Mesenchymal stem cell (in vitro differentiated cells and primary cell): Measurements from ENCODE around the gene KRTAP1-1.

Experiments
- DNase-seq: peaks from one replicate; pipeline ENCODE4 v3.0.0-alpha.2; 2013
- H2AFZ ChIP-seq: one replicate; pipeline ENCODE4 v1.6.1; 2013; ENCODE audit warnings: low read depth, mild to moderate bottlenecking, control low read depth, inconsistent platforms, low read length, moderate library complexity
- H2AK5ac ChIP-seq: 2 replicates; pipeline ENCODE4 v1.6.1; 2013; ENCODE audit warnings: low read length, moderate library complexity, mild to moderate bottlenecking, inconsistent platforms; ENCODE audit not compliant: severe bottlenecking
- H2BK120ac ChIP-seq: one replicate; pipeline ENCODE4 v1.6.1; 2013; ENCODE audit warnings: low read depth, mild to moderate bottlenecking, inconsistent platforms, low read length, moderate library complexity
- H2BK12ac ChIP-seq, 2 experiments: one replicate each; pipeline ENCODE4 v1.6.1; 2013; ENCODE audit warnings: inconsistent platforms in 2 of 2, low read length in 2 of 2, mild to moderate bottlenecking in 2 of 2, moderate library complexity in 2 of 2, control low read depth in 1 of 2
- H2BK15ac ChIP-seq: one replicate; pipeline ENCODE4 v1.6.1; 2013; ENCODE audit warnings: mild to moderate bottlenecking, low read depth, inconsistent platforms; ENCODE audit not compliant: poor library complexity, severe bottlenecking
- H2BK5ac ChIP-seq: 2 replicates; pipeline ENCODE4 v1.6.1; 2013; ENCODE audit warnings: low read depth, mild to moderate bottlenecking, low read length, control low read depth, inconsistent platforms; ENCODE audit not compliant: poor library complexity, severe bottlenecking
- H3K14ac ChIP-seq, 2 experiments: one replicate each; pipeline ENCODE4 v1.6.1; 2013; ENCODE audit warnings: inconsistent platforms in 2 of 2, low read length in 2 of 2, control low read depth in 1 of 2, mild to moderate bottlenecking in 1 of 2, moderate library complexity in 1 of 2
- H3K18ac ChIP-seq, 2 experiments: one replicate each; pipeline ENCODE4 v1.6.1; 2013; ENCODE audit warnings: inconsistent platforms in 2 of 2, low read length in 2 of 2, control low read depth in 1 of 2, low read depth in 1 of 2, mild to moderate bottlenecking in 1 of 2
- H3K23ac ChIP-seq, 2 experiments: one replicate each; pipeline ENCODE4 v1.6.1; 2013; ENCODE audit warnings: inconsistent platforms in 2 of 2, low read length in 2 of 2, mild to moderate bottlenecking in 2 of 2, moderate library complexity in 2 of 2, control low read depth in 1 of 2
- H3K27ac ChIP-seq: 2 replicates; pipeline ENCODE4 v1.5.1; 2013; ENCODE audit warnings: mild to moderate bottlenecking, moderate library complexity, low read length, control low read depth, inconsistent platforms; ENCODE audit not compliant: poor library complexity, severe bottlenecking
- H3K27me3 ChIP-seq, 2 experiments: 2 replicates each; pipeline versions ENCODE4 v1.6.1 to v1.7.0; 2013; ENCODE audit warnings: low read length in 2 of 2, mild to moderate bottlenecking in 2 of 2, moderate library complexity in 2 of 2, control low read depth in 1 of 2, inconsistent platforms in 1 of 2; ENCODE audit not compliant: control insufficient read depth in 1 of 2, insufficient read depth in 1 of 2
- H3K36me3 ChIP-seq, 2 experiments: 2 replicates each; pipeline versions ENCODE4 v1.6.1 to v1.7.0; 2013; ENCODE audit warnings: low read length in 2 of 2, control low read depth in 1 of 2, inconsistent platforms in 1 of 2, low read depth in 1 of 2, mild to moderate bottlenecking in 1 of 2; ENCODE audit not compliant: insufficient read depth in 2 of 2, control insufficient read depth in 1 of 2
- H3K4ac ChIP-seq, 2 experiments: one replicate each; pipeline ENCODE4 v1.6.1; 2013; ENCODE audit warnings: inconsistent platforms in 2 of 2, low read length in 2 of 2, mild to moderate bottlenecking in 2 of 2, moderate library complexity in 2 of 2, control low read depth in 1 of 2, low read depth in 1 of 2
- H3K4me1 ChIP-seq: 2 replicates; pipeline ENCODE4 v1.6.1; 2013; ENCODE audit warnings: low read depth, low read length, control low read depth; ENCODE audit not compliant: control insufficient read depth, insufficient read depth
- H3K4me2 ChIP-seq: 2 replicates; pipeline ENCODE4 v1.6.1; 2013; ENCODE audit warnings: low read length, mild to moderate bottlenecking, inconsistent platforms; ENCODE audit not compliant: poor library complexity, severe bottlenecking
- H3K4me3 ChIP-seq, 2 experiments: 2 replicates each; pipeline versions ENCODE4 v1.5.1 to v1.7.0; 2013; ENCODE audit warnings: low read length in 2 of 2, mild to moderate bottlenecking in 2 of 2, control low read depth in 1 of 2, low read depth in 1 of 2; ENCODE audit not compliant: insufficient read depth in 1 of 2
- H3K79me1 ChIP-seq: replicated peaks from 2 replicates; pipeline ENCODE4 v1.6.1; 2013; ENCODE audit warnings: mild to moderate bottlenecking, control low read depth, low read length, inconsistent platforms; ENCODE audit not compliant: poor library complexity, severe bottlenecking
- H3K9ac ChIP-seq: 2 replicates; pipeline ENCODE4 v1.7.0; 2013; ENCODE audit warnings: mild to moderate bottlenecking, low read length, moderate library complexity
- H3K9me3 ChIP-seq: 2 replicates; pipeline ENCODE4 v1.7.0; 2013; ENCODE audit warnings: mild to moderate bottlenecking, low read length; ENCODE audit not compliant: control insufficient read depth
- H4K8ac ChIP-seq: one replicate; pipeline ENCODE4 v1.6.1; 2013; ENCODE audit warnings: inconsistent platforms, mild to moderate bottlenecking, low read length, moderate library complexity
- H4K91ac ChIP-seq: one replicate; pipeline ENCODE4 v1.6.1; 2013; ENCODE audit warnings: mild to moderate bottlenecking, low read length, inconsistent platforms
- WGBS: methylation state at CpG from one replicate; pipeline ENCODE4 v1.1.7; 2013; ENCODE audit warnings: mixed read lengths; 5-methylcytosine and 5-hydroxymethylcytosine counted together

The KRTAP1-1 gene

GRCh38 chr17:41064301-41064700, 23.1 kb upstream of the KRTAP1-1 start:
- H2BK12ac ChIP-seq = no peak overlapping the region
- H3K18ac ChIP-seq = no peak overlapping the region
- H3K79me1 ChIP-seq = no peaks in the 10 kb centered on the region
- no peak overlapping the region for H2BK120ac ChIP-seq
- no peak overlapping the region for H2BK5ac ChIP-seq
- no peaks in the 10 kb centered on the region for H3K36me3 ChIP-seq
- H3K9ac ChIP-seq = no peak overlapping the region
- no peak overlapping the region for H4K8ac ChIP-seq
- no peak overlapping the region for H3K4ac ChIP-seq
- no peak overlapping the region for H3K23ac ChIP-seq
- H4K91ac ChIP-seq = no peak overlapping the region
- no peak overlapping the region for H2AK5ac ChIP-seq
- no CpG with 5 or more reads among the region's 1 CpG for WGBS
- H3K14ac ChIP-seq = no peak overlapping the region
- no peak overlapping the region for H3K27ac ChIP-seq
- no peak overlapping the region for H2BK15ac ChIP-seq
- H2AFZ ChIP-seq = no peak overlapping the region
- no peak for DNase-seq
- no peaks in the 10 kb centered on the region for H3K27me3 ChIP-seq
- no peak overlapping the region for H3K4me3 ChIP-seq
- peaks cover 7% of the 10 kb centered on the region for H3K4me1 ChIP-seq
- no peak overlapping the region for H3K4me2 ChIP-seq
- H3K9me3 ChIP-seq = no peaks in the 10 kb centered on the region

GRCh38 chr17:41063449-41063848, 22.2 kb upstream of the KRTAP1-1 start:
- H3K9ac ChIP-seq = no peak overlapping the region
- peaks cover 9% of the 10 kb centered on the region for H3K4me1 ChIP-seq
- H4K91ac ChIP-seq = no peak overlapping the region
- no peak overlapping the region for H2BK120ac ChIP-seq
- no peak overlapping the region for H3K4me2 ChIP-seq
- no peak overlapping the region for H4K8ac ChIP-seq
- no peak overlapping the region for H2AFZ ChIP-seq
- no peaks in the 10 kb centered on the region for H3K9me3 ChIP-seq
- H2AK5ac ChIP-seq = no peak overlapping the region
- H2BK12ac ChIP-seq = no peak overlapping the region
- H2BK15ac ChIP-seq = no peak overlapping the region
- no peak overlapping the region for H3K4ac ChIP-seq
- H3K36me3 ChIP-seq = no peaks in the 10 kb centered on the region
- no peak overlapping the region for H2BK5ac ChIP-seq
- H3K14ac ChIP-seq = no peak overlapping the region
- H3K4me3 ChIP-seq = no peak overlapping the region
- H3K27ac ChIP-seq = no peak overlapping the region
- H3K18ac ChIP-seq = no peak overlapping the region
- DNase-seq = no peak
- H3K27me3 ChIP-seq = no peaks in the 10 kb centered on the region
- H3K79me1 ChIP-seq = no peaks in the 10 kb centered on the region
- 80% methylated on average over 2 of the region's 4 CpGs for WGBS
- no peak overlapping the region for H3K23ac ChIP-seq

GRCh38 chr17:41061964-41062363, 20.7 kb upstream of the KRTAP1-1 start:
- peak; percentile 70 for DNase-seq
- no peak overlapping the region for H3K4me3 ChIP-seq
- peaks cover 9% of the 10 kb centered on the region for H3K4me1 ChIP-seq
- H3K23ac ChIP-seq = no peak overlapping the region
- H2BK120ac ChIP-seq = peak overlapping the region; percentile 15
- no peak overlapping the region for H4K91ac ChIP-seq
- no peak overlapping the region for H3K4me2 ChIP-seq
- H2BK5ac ChIP-seq = peak overlapping the region; percentile 99
- H2BK12ac ChIP-seq = no peak overlapping the region
- no peaks in the 10 kb centered on the region for H3K36me3 ChIP-seq
- no peak overlapping the region for H3K14ac ChIP-seq
- no peaks in the 10 kb centered on the region for H3K9me3 ChIP-seq
- H3K9ac ChIP-seq = peak overlapping the region; percentile 70
- H3K4ac ChIP-seq = no peak overlapping the region
- H2BK15ac ChIP-seq = no peak overlapping the region
- H4K8ac ChIP-seq = no peak overlapping the region
- peak overlapping the region; percentile 93 for H3K27ac ChIP-seq
- H3K27me3 ChIP-seq = no peaks in the 10 kb centered on the region
- WGBS = 60% methylated on average over 1 of the region's 1 CpG
- no peaks in the 10 kb centered on the region for H3K79me1 ChIP-seq
- H2AK5ac ChIP-seq = no peak overlapping the region
- no peak overlapping the region for H2AFZ ChIP-seq
- no peak overlapping the region for H3K18ac ChIP-seq

GRCh38 chr17:41060052-41060604, 18.9 kb upstream of the KRTAP1-1 start, which contains the start of gene KRTAP2-3:
Gene KRTAP2-3 (minus strand): TSS chr17:41060114. CDS start chr17:41060050, 64 bp downstream.
- H2AK5ac ChIP-seq = peak within 1 kb of the TSS; percentile 28
- 24% methylated on average over 6 of the region's 6 CpGs for WGBS
- no peak within 1 kb of the TSS for H2BK12ac ChIP-seq
- no peak within 1 kb of the TSS for H2BK120ac ChIP-seq
- H4K8ac ChIP-seq = no peak within 1 kb of the TSS
- no peak within 1 kb of the TSS for H4K91ac ChIP-seq
- no peaks in the 10 kb centered on the region for H3K27me3 ChIP-seq
- no peak within 1 kb of the TSS for H3K14ac ChIP-seq
- no peaks in the 10 kb centered on the region for H3K36me3 ChIP-seq
- no peaks in the 10 kb centered on the region for H3K79me1 ChIP-seq
- H2BK5ac ChIP-seq = peak within 1 kb of the TSS; percentile 5
- no peak within 1 kb of the TSS for H2BK15ac ChIP-seq
- H3K18ac ChIP-seq = no peak within 1 kb of the TSS
- H2AFZ ChIP-seq = no peak within 1 kb of the TSS
- peak within 1 kb of the TSS; percentile 87 for H3K27ac ChIP-seq
- H3K9me3 ChIP-seq = no peaks in the 10 kb centered on the region
- H3K23ac ChIP-seq = no peak within 1 kb of the TSS
- H3K4me3 ChIP-seq = no peak within 1 kb of the TSS
- H3K4me1 ChIP-seq = peaks cover 7% of the 10 kb centered on the region
- peak; percentile 82 for DNase-seq
- peak within 1 kb of the TSS; percentile 70 for H3K9ac ChIP-seq
- H3K4ac ChIP-seq = no peak within 1 kb of the TSS
- no peak within 1 kb of the TSS for H3K4me2 ChIP-seq
